ENCODE results near the gene KEAP1. TPM values are rescaled to one million over a fixed set of nuclear protein-coding genes. Genes with fewer than 3 reads are reported as not detected.

KEAP1 gene
- total RNA-seq, 4 donors from 2014 or later = 51.9 to 94.5 (median 80.6) TPM

- Histone ChIP-seq H3K9me3 (no peaks in the 10 kb centered on the region), H3K27me3 (peaks cover 0 to 5% (median 0%) of the 10 kb centered on the region in 4 donors), H3K4me1 (peaks cover 0 to 8% (median 3%) of the 10 kb centered on the region in 4 donors), H3K4me3 (no peak overlapping the region), H3K36me3 (peaks cover 5 to 58% (median 47%) of the 10 kb centered on the region in 4 donors), H3K27ac (replicated peaks in 1 of 4) (no peak overlapping the region)
- DNase-seq (ENCODE audit: extremely low spot score) = no peak
- intact Hi-C loops (cut with DNase I) = no loop called here
- WGBS = 80% methylated on average over 1 of the region's 25 CpGs
- TF ChIP-seq POLR2A (IDR thresholded peaks at IDR 0.05; ENCODE audit: low read depth) (no peak), POLR2AphosphoS5 (IDR thresholded peaks at IDR 0.05) (no peak), EP300 (IDR thresholded peaks at IDR 0.05) (no peak), CTCF (IDR thresholded peaks at IDR 0.05) (no peak)
Measured at GRCh38 chr19:10452726-10453618, 50.2 kb downstream of the KEAP1 start.

GRCh38 chr19:10450853-10451609, 52.1 kb downstream of the KEAP1 start:
- H3K4me1 ChIP-seq = peaks cover 0 to 8% (median 3%) of the 10 kb centered on the region in 4 donors
- intact Hi-C loops (cut with DNase I) = no loop called here
- no peak for DNase-seq (ENCODE audit: extremely low spot score)
- 79% methylated on average over 18 of the region's 25 CpGs for WGBS
- no peaks in the 10 kb centered on the region for H3K9me3 ChIP-seq
- H3K4me3 ChIP-seq = no peak overlapping the region
- TF ChIP-seq EP300 (IDR thresholded peaks at IDR 0.05) (no peak), POLR2AphosphoS5 (IDR thresholded peaks at IDR 0.05) (no peak), POLR2A (IDR thresholded peaks at IDR 0.05; ENCODE audit: low read depth) (no peak), CTCF (IDR thresholded peaks at IDR 0.05) (no peak)
- no peak overlapping the region for H3K27ac ChIP-seq (replicated peaks in 1 of 4)
- H3K36me3 ChIP-seq = peaks cover 9 to 61% (median 56%) of the 10 kb centered on the region in 4 donors
- peaks cover 0 to 5% (median 0%) of the 10 kb centered on the region in 4 donors for H3K27me3 ChIP-seq

- WGBS = 88% methylated on average over 14 of the region's 14 CpGs
- Histone ChIP-seq H3K36me3 (peaks cover 9 to 57% (median 55%) of the 10 kb centered on the region in 4 donors), H3K4me3 (no peak overlapping the region), H3K9me3 (no peaks in the 10 kb centered on the region), H3K27ac (replicated peaks in 1 of 4) (no peak overlapping the region), H3K4me1 (peaks cover 0 to 8% (median 3%) of the 10 kb centered on the region in 4 donors), H3K27me3 (peaks cover 0 to 5% (median 0%) of the 10 kb centered on the region in 4 donors)
- intact Hi-C loops (cut with DNase I) = no loop called here
- no peak for DNase-seq (ENCODE audit: extremely low spot score)
- TF ChIP-seq EP300 (IDR thresholded peaks at IDR 0.05) = no peak
- no peak for TF ChIP-seq CTCF (IDR thresholded peaks at IDR 0.05)
- TF ChIP-seq POLR2AphosphoS5 (IDR thresholded peaks at IDR 0.05) = no peak
- TF ChIP-seq POLR2A (IDR thresholded peaks at IDR 0.05; ENCODE audit: low read depth) = no peak
Measured at GRCh38 chr19:10450191-10450852, 52.8 kb downstream of the KEAP1 start.

- H3K27ac ChIP-seq (replicated peaks in 1 of 4) = no peak overlapping the region
- no peaks in the 10 kb centered on the region for H3K9me3 ChIP-seq
- H3K36me3 ChIP-seq = peaks cover 9 to 44% (median 44%) of the 10 kb centered on the region in 4 donors
- no peak for DNase-seq (ENCODE audit: extremely low spot score)
- peaks cover 0 to 5% (median 0%) of the 10 kb centered on the region in 4 donors for H3K27me3 ChIP-seq
- H3K4me1 ChIP-seq = peaks cover 0 to 8% (median 3%) of the 10 kb centered on the region in 4 donors
- WGBS = 91% methylated on average over 7 of the region's 7 CpGs
- no peak overlapping the region for H3K4me3 ChIP-seq
- no peak for TF ChIP-seq POLR2A (IDR thresholded peaks at IDR 0.05; ENCODE audit: low read depth)
- TF ChIP-seq EP300 (IDR thresholded peaks at IDR 0.05) = no peak
- TF ChIP-seq POLR2AphosphoS5 (IDR thresholded peaks at IDR 0.05) = no peak
- no peak for TF ChIP-seq CTCF (IDR thresholded peaks at IDR 0.05)
- intact Hi-C loops (cut with DNase I) = no loop called here
Measured at GRCh38 chr19:10449037-10449436, 54.1 kb downstream of the KEAP1 start.
